Measurements from ENCODE around the gene BCAS3. TPM values are rescaled to one million over a fixed set of nuclear protein-coding genes. Genes with fewer than 3 reads are reported as not detected.

Gene BCAS3
- polyA plus RNA-seq, 6 donors from 2014 or later = 22.0 to 38.9 (median 24.5) TPM

- ATAC-seq (ENCODE audit: low read depth in 2 of 2) (no peak), DNase-seq (no peak)
- Mint-ChIP-seq H3K4me3 (peak overlapping the region; percentile 56 to 90 (median 82)), H3K27me3 (peaks cover 58 to 71% (median 66%) of the 10 kb centered on the region in 3 donors), H3K9me3 (peaks cover 0 to 5% (median 0%) of the 10 kb centered on the region in 7 donors), H3K27ac (peak overlapping the region in 3 of 6 donors; percentile 57 to 89 (median 87)), H3K4me1 (peaks cover 40 to 51% (median 44%) of the 10 kb centered on the region in 3 donors), H3K36me3 (peaks cover 0 to 8% of the 10 kb centered on the region in 2 donors)
Measured at GRCh38 chr17:61403801-61404662, 726.4 kb downstream of the BCAS3 start.

DNA sequence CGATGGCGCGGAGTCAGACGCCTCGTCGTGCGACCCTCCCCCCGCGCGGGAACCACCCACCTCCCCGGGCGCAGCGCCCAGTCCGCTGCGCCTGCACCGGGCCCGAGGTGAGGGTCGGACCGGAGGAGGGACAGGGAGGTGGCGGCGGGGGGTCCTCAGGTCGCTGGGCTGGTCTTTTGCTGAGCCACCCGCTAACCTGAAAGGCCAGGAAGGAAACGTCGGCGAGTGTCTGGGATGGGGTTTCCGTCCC, 726.9 kb downstream of the BCAS3 start:
- peaks cover 62 to 71% (median 66%) of the 10 kb centered on the region in 3 donors for H3K27me3 Mint-ChIP-seq
- peaks cover 0 to 5% (median 0%) of the 10 kb centered on the region in 7 donors for H3K9me3 Mint-ChIP-seq
- peak overlapping the region in 7 of 8 donors; percentile 9 to 90 (median 72) for H3K4me3 Mint-ChIP-seq
- no peak for ATAC-seq (ENCODE audit: low read depth in 2 of 2)
- no peak overlapping the region for H3K27ac Mint-ChIP-seq
- no peak for DNase-seq
- H3K4me1 Mint-ChIP-seq = peaks cover 40 to 51% (median 44%) of the 10 kb centered on the region in 3 donors
- peaks cover 0 to 8% of the 10 kb centered on the region in 2 donors for H3K36me3 Mint-ChIP-seq

- DNase-seq (no peak), ATAC-seq (ENCODE audit: low read depth in 2 of 2) (no peak)
- H3K4me3 Mint-ChIP-seq = peak overlapping the region in 6 of 8 donors; percentile 15 to 76 (median 62)
- peaks cover 67 to 74% (median 69%) of the 10 kb centered on the region in 3 donors for H3K27me3 Mint-ChIP-seq
- peaks cover 40 to 54% (median 48%) of the 10 kb centered on the region in 3 donors for H3K4me1 Mint-ChIP-seq
- H3K27ac Mint-ChIP-seq = no peak overlapping the region
- peaks cover 0 to 5% (median 0%) of the 10 kb centered on the region in 7 donors for H3K9me3 Mint-ChIP-seq
- peaks cover 0 to 8% of the 10 kb centered on the region in 2 donors for H3K36me3 Mint-ChIP-seq
Measured at GRCh38 chr17:61404913-61405685, 727.4 kb downstream of the BCAS3 start.

DNA sequence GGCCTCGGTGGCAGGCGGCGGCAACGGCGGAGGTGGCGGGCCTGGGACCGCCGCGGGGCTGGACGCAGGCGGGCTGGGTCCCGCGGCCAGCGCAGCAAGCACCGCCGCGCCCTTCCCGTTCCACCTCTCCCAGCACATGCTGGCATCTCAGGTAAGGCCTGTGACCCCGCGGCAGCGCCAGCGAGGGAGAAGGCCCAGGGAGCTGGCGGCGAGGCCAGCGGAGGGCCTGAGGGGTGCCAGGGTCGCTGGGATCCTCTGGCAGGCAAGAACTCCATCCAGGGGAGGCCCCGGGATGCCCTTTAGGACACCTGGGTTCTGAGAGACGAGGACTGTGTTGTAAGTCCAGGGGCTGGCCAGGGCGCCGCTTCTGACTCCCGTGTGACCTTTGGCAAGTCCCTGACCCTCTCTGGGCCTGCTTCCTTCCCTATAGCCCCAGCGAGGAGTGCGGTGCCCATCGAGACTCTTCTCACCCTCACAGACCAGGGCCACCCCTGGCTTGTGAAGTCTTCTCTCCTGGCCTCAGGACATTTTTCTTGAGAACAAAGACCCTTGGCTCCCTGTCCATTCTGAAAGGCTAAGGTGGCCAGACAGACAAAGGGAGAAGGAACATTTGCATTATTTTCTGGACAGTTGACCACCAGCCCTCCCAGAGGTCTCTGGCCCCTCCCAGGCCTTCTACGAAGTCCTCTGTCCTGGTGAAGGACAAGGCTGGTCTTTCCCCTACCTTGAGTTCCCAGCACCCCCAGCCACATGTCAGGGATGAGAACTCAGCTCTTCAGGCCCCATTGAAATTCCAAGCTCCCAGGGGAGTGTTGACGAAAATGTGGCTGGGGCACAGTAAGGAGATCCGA, 728.3 kb downstream of the BCAS3 start:
- ATAC-seq (ENCODE audit: low read depth in 2 of 2) (no peak), DNase-seq (no peak)
- Mint-ChIP-seq H3K4me1 (peaks cover 43 to 57% (median 54%) of the 10 kb centered on the region in 3 donors), H3K27me3 (peaks cover 68 to 77% (median 73%) of the 10 kb centered on the region in 3 donors), H3K36me3 (peaks cover 0 to 8% of the 10 kb centered on the region in 2 donors), H3K27ac (no peak overlapping the region), H3K9me3 (peaks cover 0 to 5% (median 0%) of the 10 kb centered on the region in 7 donors), H3K4me3 (peak overlapping the region in 6 of 8 donors; percentile 20 to 53 (median 30))

DNA sequence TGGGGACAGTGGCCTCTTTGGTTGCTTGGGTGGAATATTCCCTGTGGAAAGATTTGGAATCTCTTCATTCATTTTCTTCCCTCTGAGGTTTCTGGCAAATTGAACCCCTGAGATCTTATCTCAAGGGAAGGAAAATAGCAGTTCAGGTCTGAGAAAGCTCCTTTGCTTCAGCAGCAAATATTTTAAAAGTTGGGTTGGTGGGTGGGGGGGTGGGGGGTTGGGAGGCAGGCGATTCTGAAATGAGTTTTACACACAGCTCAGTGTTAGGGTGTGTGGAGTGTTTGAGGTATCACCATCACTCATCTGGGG, 728.8 kb downstream of the BCAS3 start:
- peak overlapping the region in 5 of 8 donors; percentile 20 to 53 (median 32) for H3K4me3 Mint-ChIP-seq
- ATAC-seq (ENCODE audit: low read depth in 2 of 2) (no peak), DNase-seq (no peak)
- H3K27me3 Mint-ChIP-seq = peaks cover 63 to 71% (median 68%) of the 10 kb centered on the region in 3 donors
- peaks cover 39 to 51% (median 48%) of the 10 kb centered on the region in 3 donors for H3K4me1 Mint-ChIP-seq
- H3K36me3 Mint-ChIP-seq = peaks cover 0 to 8% of the 10 kb centered on the region in 2 donors
- no peak overlapping the region for H3K27ac Mint-ChIP-seq
- peaks cover 0 to 5% (median 0%) of the 10 kb centered on the region in 7 donors for H3K9me3 Mint-ChIP-seq

DNA sequence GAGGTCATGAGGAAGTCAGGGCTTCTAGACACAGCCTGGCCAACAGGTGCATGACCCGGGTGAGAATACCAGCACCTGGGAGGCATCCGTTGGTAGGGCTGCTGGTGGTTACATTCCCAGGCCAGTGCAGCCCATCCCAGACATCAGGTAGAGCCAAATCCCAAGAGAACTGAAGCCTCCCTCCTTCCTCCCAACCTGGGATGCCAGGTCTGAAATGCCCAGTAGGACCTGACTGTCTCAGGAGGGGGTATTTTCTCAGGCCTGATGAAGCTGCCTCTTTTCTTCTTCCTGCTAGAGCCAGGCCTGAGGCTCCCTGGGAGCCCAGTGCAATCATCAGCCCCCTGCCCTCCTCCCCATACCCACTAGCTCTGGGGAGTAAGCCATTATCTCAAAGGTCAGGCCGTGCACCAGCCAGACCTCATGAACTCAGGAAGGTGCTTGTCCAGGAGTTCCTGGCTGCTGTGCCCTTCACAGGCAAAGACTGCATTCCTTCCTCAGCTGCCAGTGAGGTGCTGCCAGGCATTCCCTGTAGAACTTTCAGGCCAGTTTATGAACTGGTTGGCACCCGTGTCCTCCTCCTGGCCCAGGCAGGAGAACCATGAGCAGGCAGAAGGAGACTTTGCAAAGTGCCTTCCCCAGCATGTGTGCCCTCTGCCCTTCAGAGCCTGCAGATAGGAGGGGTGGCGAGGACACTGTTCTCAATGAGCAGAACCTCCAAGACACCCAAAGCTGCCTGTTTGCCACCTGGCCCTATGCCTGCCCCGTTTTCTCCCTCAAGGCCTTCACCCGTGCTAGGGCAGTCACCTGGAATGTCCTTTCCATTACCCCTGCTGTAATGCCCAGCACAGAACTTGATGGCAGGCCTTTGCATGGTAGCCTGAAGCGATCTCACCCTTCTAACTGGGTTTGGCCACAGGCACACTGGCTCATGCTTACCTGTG, 729.6 kb downstream of the BCAS3 start:
- Mint-ChIP-seq H3K27me3 (peaks cover 59 to 66% (median 61%) of the 10 kb centered on the region in 3 donors), H3K36me3 (peaks cover 0 to 8% of the 10 kb centered on the region in 2 donors), H3K27ac (no peak overlapping the region), H3K4me3 (peak overlapping the region in 5 of 8 donors; percentile 29 to 84 (median 53)), H3K9me3 (peaks cover 0 to 5% (median 0%) of the 10 kb centered on the region in 7 donors), H3K4me1 (peaks cover 39 to 49% (median 46%) of the 10 kb centered on the region in 3 donors)
- ATAC-seq (ENCODE audit: low read depth in 2 of 2) (no peak), DNase-seq (no peak)

GRCh38 chr17:61408151-61409041, 730.7 kb downstream of the BCAS3 start:
- DNase-seq (no peak), ATAC-seq (ENCODE audit: low read depth in 2 of 2) (no peak)
- H3K4me3 Mint-ChIP-seq = peak overlapping the region; percentile 71 to 90 (median 80)
- no peaks in the 10 kb centered on the region for H3K36me3 Mint-ChIP-seq
- H3K4me1 Mint-ChIP-seq = peaks cover 29 to 43% (median 40%) of the 10 kb centered on the region in 3 donors
- peak overlapping the region in 4 of 6 donors; percentile 21 to 74 (median 60) for H3K27ac Mint-ChIP-seq
- peaks cover 53 to 61% (median 55%) of the 10 kb centered on the region in 3 donors for H3K27me3 Mint-ChIP-seq
- H3K9me3 Mint-ChIP-seq = peaks cover 0 to 3% (median 0%) of the 10 kb centered on the region in 7 donors

- Mint-ChIP-seq H3K27ac (no peak overlapping the region), H3K27me3 (peaks cover 47 to 63% (median 53%) of the 10 kb centered on the region in 3 donors), H3K9me3 (no peaks in the 10 kb centered on the region), H3K4me1 (peaks cover 22 to 36% (median 35%) of the 10 kb centered on the region in 3 donors), H3K4me3 (peak overlapping the region; percentile 79 to 90 (median 83)), H3K36me3 (no peaks in the 10 kb centered on the region)
- ATAC-seq (ENCODE audit: low read depth in 2 of 2) = peak; percentile 33 to 44
- DNase-seq = peak; percentile 52
Measured at GRCh38 chr17:61409301-61410112, 731.9 kb downstream of the BCAS3 start.

GRCh38 chr17:61410141-61411010, 732.7 kb downstream of the BCAS3 start:
- Mint-ChIP-seq H3K27ac (peak overlapping the region in 3 of 6 donors; percentile 61 to 79 (median 77)), H3K27me3 (peaks cover 47 to 66% (median 56%) of the 10 kb centered on the region in 3 donors), H3K4me1 (peaks cover 22 to 36% (median 35%) of the 10 kb centered on the region in 3 donors), H3K9me3 (no peaks in the 10 kb centered on the region), H3K36me3 (no peaks in the 10 kb centered on the region), H3K4me3 (peak overlapping the region; percentile 77 to 87 (median 83))
- peak; percentile 66 for DNase-seq
- peak; percentile 54 to 59 for ATAC-seq (ENCODE audit: low read depth in 2 of 2)

DNA sequence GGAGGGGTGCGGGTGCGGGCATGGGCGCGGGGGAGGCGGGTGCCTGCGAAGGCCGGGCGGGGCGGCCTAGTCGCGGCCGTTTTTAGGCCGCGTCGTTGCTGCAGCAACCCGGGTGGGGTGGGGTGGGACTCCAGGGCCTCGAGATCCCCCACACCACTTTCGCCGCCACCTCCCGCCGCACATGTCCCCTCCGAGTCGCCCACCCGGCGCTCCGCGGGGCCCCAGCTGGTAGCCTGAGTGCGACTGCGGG, 733.3 kb downstream of the BCAS3 start:
- H3K27me3 Mint-ChIP-seq = peaks cover 50 to 71% (median 57%) of the 10 kb centered on the region in 3 donors
- no peaks in the 10 kb centered on the region for H3K9me3 Mint-ChIP-seq
- H3K27ac Mint-ChIP-seq = no peak overlapping the region
- H3K4me1 Mint-ChIP-seq = peaks cover 22 to 36% (median 35%) of the 10 kb centered on the region in 3 donors
- H3K36me3 Mint-ChIP-seq = no peaks in the 10 kb centered on the region
- H3K4me3 Mint-ChIP-seq = peak overlapping the region; percentile 77 to 91 (median 84)
- ATAC-seq (ENCODE audit: low read depth in 2 of 2) (no peak), DNase-seq (no peak)
